ENCODE results near the gene SCO2. TPM values are rescaled to one million over a fixed set of nuclear protein-coding genes. Genes with fewer than 3 reads are reported as not detected.

The SCO2 gene
- total and polyA plus RNA-seq, 12 donors, result 0.57 to 2.8 (median 1.1) TPM; not detected in 7

DNA sequence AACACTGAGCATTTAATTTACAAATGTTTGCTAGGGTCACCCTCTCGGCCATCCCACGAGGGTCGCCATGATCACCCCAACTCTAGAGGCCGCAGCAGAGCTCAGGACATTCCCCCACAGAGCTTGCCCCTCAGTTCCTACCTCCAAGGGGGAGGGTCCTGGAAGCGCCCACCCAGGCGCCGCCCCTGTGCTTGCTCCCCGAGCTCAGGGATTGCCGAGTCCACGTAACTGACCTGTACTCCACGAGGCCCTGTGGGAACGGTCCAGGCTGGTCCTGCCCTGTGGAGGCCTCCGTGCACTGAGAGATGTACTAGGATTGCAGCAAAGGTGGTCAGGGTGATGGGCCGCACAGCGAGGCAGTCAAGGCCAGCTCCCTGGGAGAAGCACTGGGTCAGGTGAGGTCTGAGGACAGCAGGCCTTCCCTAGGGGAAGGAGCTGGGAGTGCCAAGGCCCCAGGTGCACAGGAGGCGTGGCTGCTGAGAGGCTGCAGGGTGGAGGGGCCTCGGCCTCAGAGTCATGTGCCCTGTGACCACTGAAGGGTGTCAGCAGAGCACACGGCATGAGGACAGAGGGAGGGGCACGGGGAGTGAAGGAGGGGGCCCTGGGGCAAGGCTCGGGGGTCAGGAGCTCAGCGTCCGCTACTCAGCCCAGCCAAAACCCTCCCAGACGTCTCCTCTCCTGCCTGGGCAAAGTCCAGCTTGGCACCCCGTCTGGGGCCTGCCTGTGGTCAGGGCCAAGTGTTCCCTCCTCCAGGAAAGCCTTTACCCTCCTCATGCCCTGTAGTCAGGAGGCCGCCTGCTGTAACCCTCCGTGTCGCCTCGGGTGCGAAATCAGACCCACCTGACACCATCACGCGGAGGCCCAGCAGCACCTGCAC lies 41.2 kb downstream of the SCO2 start:
- 84 to 86% methylated on average over 31 of the region's 31 CpGs for WGBS, 2 donors
- DNase-seq, result no peak
- no peak overlapping the region for H3K27ac ChIP-seq
- no peak for ATAC-seq
- no peaks in the 10 kb centered on the region for H3K36me3 ChIP-seq
- no peaks in the 10 kb centered on the region for H3K9me3 ChIP-seq
- intact Hi-C loops (cut with DNase I), result no loop called here
- peaks cover 0 to 16% (median 11%) of the 10 kb centered on the region in 9 donors for H3K4me1 ChIP-seq
- H3K4me3 ChIP-seq, result no peak overlapping the region
- H3K27me3 ChIP-seq, result peaks cover 23 to 78% (median 65%) of the 10 kb centered on the region in 7 donors
- no peak for TF ChIP-seq CTCF (IDR thresholded peaks at IDR 0.05)

DNA sequence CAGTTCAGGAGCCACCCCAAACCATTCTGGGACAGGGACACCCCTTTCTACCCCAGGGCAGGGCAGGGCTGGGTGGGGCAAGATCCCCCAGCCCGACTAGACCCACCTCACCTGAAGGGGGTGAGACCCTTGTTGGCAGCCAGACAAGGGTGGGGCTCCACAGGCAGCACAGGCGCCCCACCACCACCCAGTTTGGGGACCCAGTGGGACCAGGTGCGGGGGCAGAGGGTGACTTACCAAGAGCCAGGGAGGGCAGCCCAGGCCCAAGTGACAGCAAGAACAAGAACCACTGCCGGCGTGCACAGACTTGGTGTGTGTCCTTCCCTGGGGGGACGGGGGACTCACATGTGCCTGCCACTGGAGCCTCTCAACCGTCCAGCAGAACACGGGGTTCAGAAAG lies 41.8 kb downstream of the SCO2 start:
- no peak overlapping the region for H3K27ac ChIP-seq
- WGBS, 2 donors, result 88 to 92% methylated on average over 8 of the region's 8 CpGs
- no peak for DNase-seq
- no peaks in the 10 kb centered on the region for H3K36me3 ChIP-seq
- no peak for TF ChIP-seq CTCF (IDR thresholded peaks at IDR 0.05)
- ATAC-seq, result no peak
- H3K4me1 ChIP-seq, result peaks cover 0 to 16% (median 11%) of the 10 kb centered on the region in 9 donors
- intact Hi-C loops (cut with DNase I), result no loop called here
- no peak overlapping the region for H3K4me3 ChIP-seq
- H3K9me3 ChIP-seq, result no peaks in the 10 kb centered on the region
- H3K27me3 ChIP-seq, result peaks cover 23 to 80% (median 70%) of the 10 kb centered on the region in 7 donors

DNA sequence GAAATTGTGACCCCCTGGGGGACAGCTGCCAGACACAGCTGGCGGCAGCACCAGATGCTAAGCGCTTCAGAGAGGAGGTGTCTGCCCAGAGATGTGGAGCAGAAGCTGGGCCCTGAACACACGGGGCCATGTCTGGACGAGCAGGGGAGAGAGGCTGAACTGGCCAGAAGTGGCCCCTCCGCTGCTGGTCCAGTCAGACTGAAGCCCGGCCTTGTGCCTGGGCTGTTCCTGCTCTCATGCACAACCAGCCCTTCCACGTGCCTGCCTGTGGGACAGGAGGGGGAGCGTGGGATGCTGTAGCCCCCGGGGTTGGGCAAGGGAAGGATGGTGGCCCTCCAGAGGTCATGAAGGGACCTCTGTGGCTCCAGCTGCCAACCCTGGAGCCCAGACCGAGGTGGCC lies 42.3 kb downstream of the SCO2 start:
- intact Hi-C loops (cut with DNase I), result no loop called here
- TF ChIP-seq CTCF (IDR thresholded peaks at IDR 0.05), result no peak
- Histone ChIP-seq H3K36me3 (no peaks in the 10 kb centered on the region), H3K4me1 (peaks cover 0 to 16% (median 11%) of the 10 kb centered on the region in 9 donors), H3K9me3 (no peaks in the 10 kb centered on the region), H3K27ac (no peak overlapping the region), H3K4me3 (no peak overlapping the region), H3K27me3 (peaks cover 23 to 80% (median 67%) of the 10 kb centered on the region in 7 donors)
- ATAC-seq (no peak), DNase-seq (no peak)
- 85 to 89% methylated on average over 10 of the region's 10 CpGs for WGBS, 2 donors

- Histone ChIP-seq H3K27ac (no peak overlapping the region), H3K36me3 (no peaks in the 10 kb centered on the region), H3K4me1 (peaks cover 0 to 16% (median 11%) of the 10 kb centered on the region in 9 donors), H3K4me3 (peak overlapping the region in 6 of 10 donors; percentile 34 to 60 (median 47)), H3K27me3 (peaks cover 23 to 77% (median 62%) of the 10 kb centered on the region in 7 donors), H3K9me3 (no peaks in the 10 kb centered on the region)
- WGBS, 2 donors, result 63 to 65% methylated on average over 35 of the region's 35 CpGs
- ATAC-seq, result no peak
- DNase-seq, result no peak
- TF ChIP-seq CTCF (IDR thresholded peaks at IDR 0.05), result no peak
- intact Hi-C loops (cut with DNase I), result no loop called here
Measured at GRCh38 chr22:50482107-50483074, 43.0 kb downstream of the SCO2 start.
